Uterus (tissue), 2 donors: ENCODE measurements around the gene CRMP1.

Experiments used
- POLR2A ChIP-seq, 2 donors: fragments of 450-650 bp; IDR thresholded peaks; one replicate each; pipeline ENCODE4 v1.6.1; 2016; ENCODE audit warnings: antibody characterized with exemption in 2 of 2, mild to moderate bottlenecking in 1 of 2, moderate library complexity in 1 of 2
- TF ChIP-seq, protein P1 (sequence below), 4 experiments: fragments of 200-600 bp in 2 of 4; fragments of 450-650 bp in 2 of 4; sonication (generic) in 2 of 4; IDR thresholded peaks; one replicate each; pipeline ENCODE4 v1.5.1; 2016 to 2019; ENCODE audit warnings: antibody characterized with exemption in 4 of 4, mild to moderate bottlenecking in 2 of 4, moderate library complexity in 1 of 4

DNA sequence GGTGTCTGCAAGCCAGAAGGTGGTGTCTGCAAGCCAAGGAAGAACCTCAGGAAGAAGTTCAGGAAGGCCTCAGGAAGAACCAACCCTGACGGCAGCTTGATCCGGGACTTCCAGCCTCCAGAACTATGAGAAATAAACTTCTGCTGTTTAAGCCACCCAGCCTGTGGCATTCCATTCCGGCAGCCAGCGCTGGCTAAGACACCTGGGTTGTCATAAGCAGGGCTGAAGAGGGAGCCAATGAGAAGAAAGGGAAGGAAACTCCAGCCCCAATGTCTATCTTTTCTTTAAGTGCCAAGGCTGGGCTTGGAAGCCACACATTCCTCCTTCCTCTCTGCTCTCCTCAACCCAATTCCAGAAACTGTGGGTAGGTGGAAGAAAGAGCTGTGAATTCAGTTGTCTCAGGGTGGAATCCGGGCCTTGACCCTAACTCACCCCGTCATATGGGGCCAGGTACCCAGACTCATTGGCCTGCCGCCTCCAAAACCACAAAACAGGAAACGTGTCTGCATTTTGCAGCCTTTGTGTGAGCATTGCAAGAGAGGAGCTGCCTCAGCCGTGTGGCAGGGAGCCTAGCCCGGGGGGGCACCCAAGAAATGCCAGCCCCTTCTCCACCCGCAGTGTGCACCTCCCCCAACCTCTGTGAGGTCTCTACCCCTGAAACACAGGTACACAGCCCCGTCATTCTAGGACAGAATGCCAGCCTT lies 26.8 kb downstream of the CRMP1 start:
- TF ChIP-seq, protein P1, sequence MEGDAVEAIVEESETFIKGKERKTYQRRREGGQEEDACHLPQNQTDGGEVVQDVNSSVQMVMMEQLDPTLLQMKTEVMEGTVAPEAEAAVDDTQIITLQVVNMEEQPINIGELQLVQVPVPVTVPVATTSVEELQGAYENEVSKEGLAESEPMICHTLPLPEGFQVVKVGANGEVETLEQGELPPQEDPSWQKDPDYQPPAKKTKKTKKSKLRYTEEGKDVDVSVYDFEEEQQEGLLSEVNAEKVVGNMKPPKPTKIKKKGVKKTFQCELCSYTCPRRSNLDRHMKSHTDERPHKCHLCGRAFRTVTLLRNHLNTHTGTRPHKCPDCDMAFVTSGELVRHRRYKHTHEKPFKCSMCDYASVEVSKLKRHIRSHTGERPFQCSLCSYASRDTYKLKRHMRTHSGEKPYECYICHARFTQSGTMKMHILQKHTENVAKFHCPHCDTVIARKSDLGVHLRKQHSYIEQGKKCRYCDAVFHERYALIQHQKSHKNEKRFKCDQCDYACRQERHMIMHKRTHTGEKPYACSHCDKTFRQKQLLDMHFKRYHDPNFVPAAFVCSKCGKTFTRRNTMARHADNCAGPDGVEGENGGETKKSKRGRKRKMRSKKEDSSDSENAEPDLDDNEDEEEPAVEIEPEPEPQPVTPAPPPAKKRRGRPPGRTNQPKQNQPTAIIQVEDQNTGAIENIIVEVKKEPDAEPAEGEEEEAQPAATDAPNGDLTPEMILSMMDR (IDR thresholded peaks at IDR 0.05), result no peak
- no peak for TF ChIP-seq POLR2A (IDR thresholded peaks at IDR 0.05)
